Measurements from ENCODE around the gene CHST5.

Gene CHST5

DNA sequence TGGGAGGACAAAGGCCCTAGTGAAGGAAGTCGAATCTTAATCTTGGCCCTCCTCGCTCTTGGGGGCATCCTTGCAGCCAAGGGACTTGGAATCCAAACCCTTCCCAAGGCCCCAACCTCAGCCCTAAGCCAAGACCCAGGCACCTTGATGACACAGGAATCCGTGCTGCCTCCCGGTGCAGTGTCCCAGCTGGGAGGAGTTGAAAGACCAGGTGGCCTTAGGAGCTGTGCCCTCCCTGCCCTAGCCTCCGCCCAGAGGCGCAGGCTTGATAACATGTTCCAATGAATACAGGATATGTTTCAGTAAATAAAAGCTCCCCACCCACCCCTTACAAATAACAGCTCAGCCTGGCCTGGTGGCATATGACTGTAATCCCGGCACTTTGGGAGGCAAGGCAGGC lies at the start of gene CHST5:
CHST5 (minus strand) TSS at position 208 of the 400 bp plus-strand sequence. CDS start 5,724 bp downstream, outside the sequence.
- Mint-ChIP-seq H3K4me3 (no peak within 1 kb of the TSS), H3K4me1 (no peaks in the 10 kb centered on the region), H3K36me3 (ENCODE audit: low read depth) (no peaks in the 10 kb centered on the region), H3K9me3 (no peaks in the 10 kb centered on the region), H3K27me3 (ENCODE audit: low read depth) (no peaks in the 10 kb centered on the region), H3K27ac (peak within 1 kb of the TSS in 1 of 3 experiments; percentile 62)
- TF ChIP-seq, protein P1, sequence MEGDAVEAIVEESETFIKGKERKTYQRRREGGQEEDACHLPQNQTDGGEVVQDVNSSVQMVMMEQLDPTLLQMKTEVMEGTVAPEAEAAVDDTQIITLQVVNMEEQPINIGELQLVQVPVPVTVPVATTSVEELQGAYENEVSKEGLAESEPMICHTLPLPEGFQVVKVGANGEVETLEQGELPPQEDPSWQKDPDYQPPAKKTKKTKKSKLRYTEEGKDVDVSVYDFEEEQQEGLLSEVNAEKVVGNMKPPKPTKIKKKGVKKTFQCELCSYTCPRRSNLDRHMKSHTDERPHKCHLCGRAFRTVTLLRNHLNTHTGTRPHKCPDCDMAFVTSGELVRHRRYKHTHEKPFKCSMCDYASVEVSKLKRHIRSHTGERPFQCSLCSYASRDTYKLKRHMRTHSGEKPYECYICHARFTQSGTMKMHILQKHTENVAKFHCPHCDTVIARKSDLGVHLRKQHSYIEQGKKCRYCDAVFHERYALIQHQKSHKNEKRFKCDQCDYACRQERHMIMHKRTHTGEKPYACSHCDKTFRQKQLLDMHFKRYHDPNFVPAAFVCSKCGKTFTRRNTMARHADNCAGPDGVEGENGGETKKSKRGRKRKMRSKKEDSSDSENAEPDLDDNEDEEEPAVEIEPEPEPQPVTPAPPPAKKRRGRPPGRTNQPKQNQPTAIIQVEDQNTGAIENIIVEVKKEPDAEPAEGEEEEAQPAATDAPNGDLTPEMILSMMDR (IDR thresholded peaks at IDR 0.05; ENCODE audit: unreplicated experiment in 3 of 3) = no peak

DNA sequence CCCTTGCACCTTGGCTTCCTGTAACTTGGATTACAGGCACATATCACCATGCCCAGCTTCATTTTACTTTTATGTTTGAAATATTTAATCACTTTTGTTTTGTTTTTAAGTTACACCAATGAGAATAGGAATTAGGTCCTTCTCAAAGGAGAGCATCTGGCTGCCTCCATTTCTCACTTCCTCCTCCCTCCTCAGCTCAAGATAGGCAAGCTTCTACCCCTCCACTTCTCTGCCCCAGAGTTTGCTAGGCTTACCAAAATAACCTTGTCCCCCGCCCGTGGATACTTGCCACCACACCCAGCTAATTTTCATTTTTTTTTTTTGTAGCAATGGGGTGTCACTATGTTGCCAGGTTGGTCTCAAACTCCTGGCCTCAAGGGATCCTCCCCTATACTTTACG lies 48.2 kb upstream of the CHST5 start:
- Mint-ChIP-seq H3K36me3 (ENCODE audit: low read depth) (peaks cover 20% of the 10 kb centered on the region), H3K27ac (no peak overlapping the region), H3K4me1 (peaks cover 5% of the 10 kb centered on the region), H3K27me3 (ENCODE audit: low read depth) (no peaks in the 10 kb centered on the region), H3K4me3 (no peak overlapping the region), H3K9me3 (no peaks in the 10 kb centered on the region)
- TF ChIP-seq, protein P1 (IDR thresholded peaks at IDR 0.05; ENCODE audit: unreplicated experiment in 3 of 3) = no peak

DNA sequence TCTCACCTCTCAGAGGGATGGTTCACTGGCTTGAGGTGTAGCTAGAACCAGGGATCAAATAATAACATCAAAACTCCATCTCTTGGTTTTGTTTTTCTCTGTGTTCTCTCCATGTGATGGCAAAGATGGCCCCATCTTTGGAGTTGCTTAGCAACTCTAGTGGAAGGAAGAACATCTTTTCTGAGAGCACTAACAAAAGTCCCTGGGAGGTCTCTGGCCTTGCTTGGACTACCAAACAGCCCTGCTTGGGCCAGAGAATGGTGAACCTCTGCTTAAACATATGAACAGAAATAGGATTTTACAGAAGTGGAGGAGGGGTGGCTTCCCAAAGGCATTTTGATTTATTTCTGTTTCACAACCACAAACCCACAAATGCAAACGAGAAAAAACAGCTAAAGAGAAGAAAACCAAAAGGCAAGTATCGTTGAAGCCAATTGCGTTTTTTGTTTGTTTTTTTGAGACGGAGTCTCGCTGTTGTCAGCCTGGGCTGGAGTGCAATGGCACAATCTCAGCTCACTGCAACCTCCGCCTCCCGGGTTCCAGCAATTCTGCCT lies 43.5 kb upstream of the CHST5 start:
- Mint-ChIP-seq H3K27ac (no peak overlapping the region), H3K9me3 (no peaks in the 10 kb centered on the region), H3K27me3 (ENCODE audit: low read depth) (no peaks in the 10 kb centered on the region), H3K4me1 (no peaks in the 10 kb centered on the region), H3K4me3 (no peak overlapping the region), H3K36me3 (ENCODE audit: low read depth) (peaks cover 51% of the 10 kb centered on the region)
- TF ChIP-seq, protein P1 (IDR thresholded peaks at IDR 0.05; ENCODE audit: unreplicated experiment in 3 of 3) = no peak

DNA sequence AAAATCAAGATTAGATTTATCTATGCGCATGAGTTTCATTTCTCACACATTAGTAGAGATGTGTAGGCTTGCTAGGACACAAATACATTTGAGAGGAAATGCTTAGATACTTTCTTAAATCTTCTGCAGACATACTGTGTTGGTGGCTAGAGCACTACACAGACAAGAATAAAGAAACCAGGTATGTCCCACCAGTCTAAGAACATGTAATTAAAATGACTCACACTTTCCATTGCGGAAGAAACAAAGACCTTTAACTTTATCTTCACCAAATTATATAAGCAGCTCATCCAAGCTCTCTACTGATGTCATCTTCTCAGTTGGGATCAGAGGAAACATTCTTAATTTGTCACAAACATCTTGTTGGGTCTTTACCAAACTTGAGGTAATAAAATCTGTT lies 42.8 kb upstream of the CHST5 start:
- H3K4me3 Mint-ChIP-seq = no peak overlapping the region
- no peaks in the 10 kb centered on the region for H3K4me1 Mint-ChIP-seq
- H3K27ac Mint-ChIP-seq = no peak overlapping the region
- H3K9me3 Mint-ChIP-seq = no peaks in the 10 kb centered on the region
- H3K27me3 Mint-ChIP-seq (ENCODE audit: low read depth) = no peaks in the 10 kb centered on the region
- TF ChIP-seq, protein P1 (IDR thresholded peaks at IDR 0.05; ENCODE audit: unreplicated experiment in 3 of 3) = no peak
- peaks cover 56% of the 10 kb centered on the region for H3K36me3 Mint-ChIP-seq (ENCODE audit: low read depth)

DNA sequence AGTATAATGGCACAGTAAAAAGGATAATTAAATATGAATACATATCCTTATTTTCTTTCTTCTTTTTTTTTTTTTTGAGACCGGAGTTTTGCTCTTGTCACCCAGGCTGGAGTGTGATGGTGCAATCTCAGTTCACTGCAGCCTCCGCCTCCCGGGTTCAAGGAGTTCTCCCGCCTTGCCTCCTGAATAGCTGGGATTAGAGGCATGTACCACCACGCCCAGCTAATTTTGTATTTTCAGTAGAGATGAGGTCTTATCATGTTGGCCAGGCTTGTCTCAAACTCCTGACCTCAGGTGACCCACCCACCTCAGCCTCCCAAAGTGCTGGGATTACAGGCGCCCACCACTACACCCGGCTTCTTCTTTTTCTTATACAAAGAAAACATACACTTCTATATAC lies 42.3 kb upstream of the CHST5 start:
- Mint-ChIP-seq H3K4me1 (no peaks in the 10 kb centered on the region), H3K4me3 (no peak overlapping the region), H3K9me3 (no peaks in the 10 kb centered on the region), H3K27me3 (ENCODE audit: low read depth) (no peaks in the 10 kb centered on the region), H3K36me3 (ENCODE audit: low read depth) (peaks cover 62% of the 10 kb centered on the region), H3K27ac (no peak overlapping the region)
- TF ChIP-seq, protein P1 (IDR thresholded peaks at IDR 0.05; ENCODE audit: unreplicated experiment in 3 of 3) = no peak

DNA sequence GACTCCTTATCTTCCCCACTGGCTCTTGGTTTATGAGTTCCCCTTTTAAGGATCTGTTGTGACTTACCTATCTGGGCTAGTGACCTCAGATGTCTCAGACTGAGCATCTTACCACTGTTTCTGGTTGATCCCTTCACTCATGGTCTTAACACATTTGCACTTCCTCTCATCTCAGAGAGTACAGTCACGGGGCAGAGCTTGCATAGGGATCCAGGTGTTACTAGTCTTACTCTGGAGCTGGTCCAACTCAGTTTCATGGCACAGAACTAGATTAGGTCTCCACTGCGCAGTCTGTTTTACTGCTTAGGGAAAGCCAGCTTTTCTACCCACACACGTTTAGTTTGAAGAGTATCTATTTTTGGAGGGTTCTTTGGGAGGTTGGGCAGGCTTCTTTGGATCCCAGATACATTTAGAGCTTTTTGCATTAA lies 40.5 kb upstream of the CHST5 start:
- Mint-ChIP-seq H3K4me3 (no peak overlapping the region), H3K36me3 (ENCODE audit: low read depth) (peaks cover 74% of the 10 kb centered on the region), H3K4me1 (no peaks in the 10 kb centered on the region), H3K27me3 (ENCODE audit: low read depth) (no peaks in the 10 kb centered on the region), H3K9me3 (no peaks in the 10 kb centered on the region), H3K27ac (no peak overlapping the region)
- TF ChIP-seq, protein P1 (IDR thresholded peaks at IDR 0.05; ENCODE audit: unreplicated experiment in 3 of 3) = no peak

Measured in nephron (organoid).